Bronchial epithelial cell (primary cell): ENCODE results near the gene FCHSD1. TPM values are rescaled to one million over a fixed set of nuclear protein-coding genes. Genes with fewer than 3 reads are reported as not detected.

Experiments used
- DNase-seq: peaks from one replicate; pipeline ENCODE4 v3.0.0-alpha.2; 2010; ENCODE audit warnings: low read depth
- FAIRE-seq: peaks from 2 replicates; lab custom pipeline; 2011; peaks lifted over from hg19 to GRCh38; lab: Jason Lieb, UNC
- H3K27me3 ChIP-seq: 2 replicates; pipeline ENCODE4 v1.5.1; 2011; ENCODE audit warnings: low read length; ENCODE audit not compliant: control insufficient read depth, insufficient read depth
- H3K36me3 ChIP-seq: 2 replicates; pipeline ENCODE4 v1.5.1; 2011; ENCODE audit warnings: low read length; ENCODE audit not compliant: control insufficient read depth, insufficient read depth
- H3K4me3 ChIP-seq: 2 replicates; pipeline ENCODE4 v1.5.1; 2011; ENCODE audit warnings: mild to moderate bottlenecking, low read depth, low read length, control low read depth
- CTCF ChIP-seq: IDR thresholded peaks from 2 replicates; pipeline ENCODE4 v1.5.1; 2011; ENCODE audit warnings: mild to moderate bottlenecking, moderate library complexity, low read length, control low read depth, inconsistent platforms; ENCODE audit not compliant: insufficient read depth, severe bottlenecking
- total RNA-seq: library from RNA; depleted of rRNA; stranded (reverse); fragments of >200 nt; gene quantifications from 2 replicates; pipeline ENCODE4 v1.2.1, GENCODE V29; 2014

FCHSD1 gene
- total RNA-seq, 1 donor from 2014 or later = 14.2 TPM

- Histone ChIP-seq H3K4me3 (no peak overlapping the region), H3K36me3 (peaks cover 1% of the 10 kb centered on the region), H3K27me3 (no peaks in the 10 kb centered on the region)
- no peak for DNase-seq
- TF ChIP-seq CTCF = no peak
- FAIRE-seq = no peak
These were observed 54.4 kb downstream of the FCHSD1 start for GRCh38 chr5:141596867-141597266.

GRCh38 chr5:141590127-141590526, 61.1 kb downstream of the FCHSD1 start:
- DNase-seq = no peak
- no peak overlapping the region for H3K4me3 ChIP-seq
- peaks cover 14% of the 10 kb centered on the region for H3K36me3 ChIP-seq
- TF ChIP-seq CTCF = no peak
- no peaks in the 10 kb centered on the region for H3K27me3 ChIP-seq
- FAIRE-seq = no peak

Other genes starting within 250 kb of the FCHSD1 start
- gene PCDHGA9, start 248.6 kb downstream of the FCHSD1 start, total RNA-seq = 0.53 and 1.5 TPM in 2 replicates
- 0.53 and 1.5 TPM in 2 replicates for gene PCDHGB6, start 243.4 kb downstream of the FCHSD1 start, total RNA-seq
- 2.1 and 5.2 TPM in 2 replicates for gene PCDHGA10, start 238.4 kb downstream of the FCHSD1 start, total RNA-seq
- gene PCDHGB7, start 233.7 kb downstream of the FCHSD1 start, total RNA-seq = 1.3 and 3.3 TPM in 2 replicates
- 1.6 and 3.2 TPM in 2 replicates for gene PCDHGA11, start 230.4 kb downstream of the FCHSD1 start, total RNA-seq
- gene PCDHGA12, start 220.9 kb downstream of the FCHSD1 start, total RNA-seq = 0.79 and 1.4 TPM in 2 replicates
- gene PCDHGC3, start 175.5 kb downstream of the FCHSD1 start, total RNA-seq = 9.5 and 17.4 TPM in 2 replicates
- 0.53 and 0.90 TPM in 2 replicates for gene PCDHGC4, start 166.4 kb downstream of the FCHSD1 start, total RNA-seq
- 0.26 and 0.77 TPM in 2 replicates for gene PCDHGC5, start 162.3 kb downstream of the FCHSD1 start, total RNA-seq
- gene DIAPH1, start 32.4 kb downstream of the FCHSD1 start, total RNA-seq = 48.2 and 57.1 TPM in 2 replicates
- 72.7 and 87.1 TPM in 2 replicates for gene HDAC3, start 14.6 kb downstream of the FCHSD1 start, total RNA-seq
- gene RELL2, start 14.4 kb downstream of the FCHSD1 start, total RNA-seq = 14.2 and 16.6 TPM in 2 replicates
- gene ARAP3, start 30.8 kb upstream of the FCHSD1 start, total RNA-seq = 3.7 and 4.0 TPM in 2 replicates
- 85.3 and 140 TPM in 2 replicates for gene PCDH1, start 227.0 kb upstream of the FCHSD1 start, total RNA-seq